GM18858 (cell line): ENCODE results near the gene PFDN2.
A peak's percentile ranks its signal among the peaks of the same experiment; 100 is the strongest.
"Not testable (repeated sequence)": the region's sequence is repeated elsewhere in the genome, so short reads cannot be mapped to it uniquely, and the experiment has no call there.

ENCODE experiments used
- ATAC-seq: cut with Tn5 transposase; IDR thresholded peaks from one replicate; pipeline ENCODE4 v1.9.1; 2021; ENCODE audit not compliant: unreplicated experiment

PFDN2 gene

DNA sequence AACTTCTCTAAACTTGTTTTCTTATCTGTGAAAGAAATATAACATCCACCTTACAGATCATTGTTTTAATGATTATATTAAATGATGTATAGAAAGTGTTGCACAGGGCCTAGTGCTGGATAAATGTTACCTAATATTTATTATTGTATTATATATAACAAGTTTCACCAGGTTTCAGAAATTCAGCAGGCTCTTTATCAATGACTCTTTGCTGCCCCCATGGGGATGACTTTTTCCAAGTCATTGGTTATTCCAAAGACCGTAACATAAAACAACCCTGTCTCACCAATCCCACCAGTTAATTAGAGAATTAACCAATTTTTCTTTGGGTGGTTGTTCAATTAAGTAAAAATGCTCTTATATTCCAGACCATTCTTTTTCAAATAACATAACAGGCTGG is 21.9 kb upstream of the PFDN2 start:
- no peak for ATAC-seq

DNA sequence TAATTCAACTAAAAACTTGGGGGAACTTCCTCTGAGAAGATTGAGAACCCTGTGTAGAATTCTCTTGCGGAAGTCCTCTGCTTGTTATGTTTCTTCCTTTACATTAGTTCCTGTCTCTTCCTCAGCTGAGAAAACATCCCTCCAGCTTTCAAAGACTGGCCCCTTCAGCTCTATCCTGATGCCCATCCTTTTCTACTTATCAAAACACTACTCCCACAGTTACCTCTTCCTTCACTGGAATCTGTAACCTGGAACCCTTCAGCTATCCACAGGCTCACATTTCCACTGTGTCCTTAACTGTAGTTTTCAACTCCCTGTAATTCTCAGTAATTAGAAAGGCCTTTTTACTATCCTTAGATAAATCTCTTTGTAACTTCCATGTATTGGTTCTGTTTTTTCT is 20.6 kb upstream of the PFDN2 start:
- no peak for ATAC-seq

DNA sequence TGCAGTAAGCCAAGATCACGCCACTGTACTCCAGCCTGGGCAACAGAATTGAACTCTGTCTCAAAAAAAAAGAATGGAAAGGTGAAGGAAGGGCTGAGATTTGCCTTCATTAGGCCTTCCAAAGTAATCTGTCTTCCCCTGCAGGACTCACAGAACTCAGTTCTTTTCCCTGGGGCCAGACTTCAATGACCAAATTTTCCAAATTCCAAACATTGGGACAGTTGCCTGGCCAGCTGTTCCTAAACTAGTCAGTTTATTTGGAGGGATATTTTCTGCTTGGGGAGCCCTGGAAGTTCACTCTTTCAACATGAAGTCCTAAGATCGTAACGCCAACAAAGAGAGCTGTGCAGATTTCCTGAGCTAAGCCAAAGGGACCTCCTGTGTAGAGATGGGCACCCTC is 20.0 kb upstream of the PFDN2 start:
- no peak for ATAC-seq

DNA sequence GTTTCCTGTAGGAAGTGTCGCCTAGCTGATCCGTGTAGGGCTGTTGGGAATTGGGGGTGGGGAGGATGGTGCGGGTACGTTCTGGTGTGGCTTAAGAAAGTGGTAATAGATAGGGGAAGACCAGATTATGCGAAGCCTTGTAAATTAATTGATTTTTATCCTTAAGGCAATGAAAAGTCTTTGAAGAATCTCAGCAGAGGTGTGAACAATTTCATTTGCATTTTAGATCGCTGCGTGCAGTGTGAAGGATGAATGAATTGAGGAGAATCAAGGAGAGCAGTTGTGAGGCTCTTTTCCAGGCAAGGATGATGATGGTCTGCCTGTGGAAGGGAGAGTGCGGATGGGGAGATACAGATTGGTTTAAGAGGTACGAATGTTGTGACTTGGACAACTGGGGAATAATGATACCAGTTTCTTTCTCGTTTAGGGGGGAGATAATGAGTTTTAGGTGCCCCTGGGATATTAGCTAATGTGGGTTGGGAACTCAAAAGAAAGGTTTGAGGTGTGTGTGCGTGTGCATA is 15.4 kb upstream of the PFDN2 start:
- no peak for ATAC-seq

DNA sequence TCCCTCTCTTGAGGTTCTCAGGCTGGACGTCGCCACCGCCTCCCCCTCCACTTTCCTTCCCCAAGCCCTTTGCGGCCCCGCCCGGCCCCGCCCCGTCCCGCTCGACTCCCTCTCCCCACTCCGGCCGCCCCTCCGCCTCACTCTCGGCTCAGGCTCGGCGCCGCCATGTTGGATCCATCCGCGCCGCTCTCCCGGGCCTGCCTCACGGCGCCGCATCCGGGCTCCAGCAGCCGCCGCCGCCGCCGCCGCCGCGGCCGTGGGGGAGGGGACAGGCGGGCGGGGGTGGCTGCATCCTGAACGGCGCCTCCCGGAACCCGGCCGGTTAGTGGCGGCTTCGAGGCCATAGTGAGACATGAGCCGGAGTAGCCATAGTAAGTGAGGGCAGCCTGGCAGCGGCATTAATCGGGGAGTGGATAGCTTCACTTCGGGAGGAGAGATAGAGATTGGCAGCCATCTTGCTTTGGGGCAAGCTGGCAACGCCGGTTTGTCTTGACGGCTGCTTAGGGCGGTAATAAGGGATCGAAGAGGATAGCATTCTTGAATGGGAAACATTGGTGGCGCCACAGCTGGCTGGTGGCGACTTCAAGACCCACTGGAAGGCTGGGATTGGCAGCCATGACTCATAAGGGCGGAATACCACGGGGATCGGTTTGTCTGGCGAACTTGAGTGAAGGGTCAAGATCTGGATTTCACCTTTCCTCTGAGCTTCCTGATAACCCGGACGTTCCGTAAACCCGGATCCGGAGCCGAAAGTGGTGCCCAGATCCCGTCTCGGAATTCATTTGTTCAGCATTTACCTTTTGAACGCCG is 14.8 kb upstream of the PFDN2 start, which contains the start of gene DEDD:
Gene DEDD, minus strand, starts transcription at position 258 of the 810 bp plus-strand sequence. CDS start 8,205 bp downstream, outside the sequence.
- ATAC-seq, result peak; percentile 88

DNA sequence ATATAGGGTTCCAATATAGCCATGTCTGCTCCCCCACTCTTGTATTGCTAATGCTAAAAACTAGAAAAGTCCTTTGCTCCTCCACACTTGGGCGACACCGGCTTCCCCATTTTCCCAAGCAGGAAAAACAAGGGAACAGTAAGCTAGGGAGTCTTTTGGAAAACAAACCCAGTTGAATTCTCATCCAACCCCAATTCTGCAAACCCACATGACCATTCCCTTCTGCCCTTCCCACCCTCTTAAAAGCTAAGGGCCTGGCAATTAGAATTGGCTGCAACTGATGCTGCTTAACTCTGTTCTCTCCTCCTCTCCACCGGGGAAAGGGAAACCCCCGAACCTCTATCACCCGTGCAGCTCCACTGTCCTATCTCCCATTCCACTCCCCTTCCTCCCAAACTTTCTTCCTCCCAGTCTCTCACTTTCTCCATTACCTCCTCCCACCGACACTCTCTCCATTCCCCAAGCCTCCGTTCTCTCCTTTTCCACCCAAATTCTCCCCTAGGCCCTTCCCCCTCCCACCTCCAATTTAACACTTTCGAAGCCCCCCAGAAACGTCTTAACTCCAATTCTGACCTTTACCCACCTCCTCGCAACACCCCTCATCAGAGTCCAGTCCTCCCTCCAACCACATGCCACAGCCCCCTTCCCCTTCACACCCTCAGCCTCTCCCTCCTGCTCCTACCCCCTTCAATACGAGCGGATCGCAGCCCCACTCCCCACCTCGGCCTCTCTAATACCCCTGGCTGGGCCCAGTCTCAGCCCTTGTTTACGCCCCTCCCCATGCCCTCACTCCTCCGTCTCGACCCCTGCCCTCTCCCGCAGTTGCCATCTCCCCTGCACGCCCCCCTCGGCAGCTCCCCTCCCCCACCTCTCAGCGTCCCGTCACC is 13.9 kb upstream of the PFDN2 start:
- ATAC-seq, result no peak

DNA sequence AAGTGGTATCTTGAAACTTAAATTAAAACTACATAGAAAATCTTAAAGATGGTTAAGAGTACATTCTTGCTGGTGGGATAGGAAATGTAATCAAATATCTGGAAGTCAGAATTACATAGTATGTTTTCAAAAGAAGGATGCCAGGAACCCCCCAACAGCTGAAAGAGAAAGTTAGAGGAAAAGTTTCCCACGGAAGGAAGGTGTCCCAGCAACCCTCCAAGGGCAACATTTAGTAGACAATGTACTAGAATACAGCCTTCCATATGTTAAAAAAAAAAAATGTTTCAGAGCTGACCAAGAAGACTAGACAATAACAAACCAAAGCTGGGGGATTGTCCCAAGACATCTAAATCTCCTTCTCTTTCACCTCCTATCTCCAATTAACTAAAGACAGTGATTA is 12.4 kb upstream of the PFDN2 start:
- ATAC-seq, result no peak

DNA sequence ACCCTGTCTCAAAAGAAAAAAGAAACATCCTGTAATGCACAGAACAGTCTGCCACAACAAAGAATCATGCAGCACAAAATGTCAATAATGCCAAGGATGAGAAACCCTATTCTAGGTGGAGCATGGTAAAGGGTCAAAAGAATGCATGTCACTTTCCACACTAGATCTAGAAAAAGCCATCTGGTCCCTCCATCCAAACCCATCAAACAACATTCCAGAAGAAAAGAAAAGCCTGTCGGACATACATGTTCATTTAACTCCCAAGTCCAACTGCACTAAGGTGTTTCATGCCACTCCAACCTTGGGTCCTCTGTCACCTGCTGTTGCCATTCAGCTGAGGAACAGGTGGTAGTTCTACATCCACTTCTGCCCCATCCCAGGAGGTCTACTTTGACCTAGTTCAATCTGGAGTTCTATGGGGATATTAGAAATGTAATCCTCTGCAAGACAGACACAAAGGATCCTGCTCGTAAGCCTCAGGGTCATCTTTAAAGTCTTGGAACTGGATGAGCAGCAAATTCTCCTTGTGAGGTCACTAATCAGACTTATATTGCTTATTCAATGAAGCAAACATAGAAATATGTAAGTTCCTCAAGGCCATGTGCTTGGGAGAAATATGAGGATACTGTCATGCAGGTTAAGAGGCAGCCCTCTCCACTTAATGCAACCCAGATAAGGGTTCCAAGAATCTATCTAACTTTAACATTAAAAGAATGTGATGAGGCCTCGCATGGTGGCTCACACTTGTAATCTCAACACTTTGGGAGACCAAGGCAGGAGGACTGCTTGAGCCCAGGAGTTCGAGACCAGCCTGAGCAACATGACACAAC is 11.0 kb upstream of the PFDN2 start:
- ATAC-seq, result no peak

DNA sequence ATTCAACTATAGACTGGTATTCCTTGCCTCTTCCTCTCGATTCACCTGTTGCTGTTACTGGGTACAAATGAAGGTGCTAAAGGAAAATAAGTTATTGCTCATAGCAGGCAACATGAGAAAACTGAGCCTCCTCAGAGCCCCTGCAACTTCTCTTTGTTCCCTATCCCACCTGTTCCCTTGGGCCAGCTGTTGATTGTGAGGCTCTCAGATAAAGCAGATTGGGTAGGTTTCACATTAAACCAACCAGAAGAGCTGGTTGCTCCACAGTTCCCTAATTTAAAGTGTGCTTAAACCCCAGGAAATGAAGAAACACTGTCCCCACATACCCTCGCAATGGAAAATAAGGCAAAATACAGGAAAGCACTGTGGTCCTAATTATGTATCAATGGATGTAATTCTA is 9.8 kb upstream of the PFDN2 start:
- no peak for ATAC-seq

DNA sequence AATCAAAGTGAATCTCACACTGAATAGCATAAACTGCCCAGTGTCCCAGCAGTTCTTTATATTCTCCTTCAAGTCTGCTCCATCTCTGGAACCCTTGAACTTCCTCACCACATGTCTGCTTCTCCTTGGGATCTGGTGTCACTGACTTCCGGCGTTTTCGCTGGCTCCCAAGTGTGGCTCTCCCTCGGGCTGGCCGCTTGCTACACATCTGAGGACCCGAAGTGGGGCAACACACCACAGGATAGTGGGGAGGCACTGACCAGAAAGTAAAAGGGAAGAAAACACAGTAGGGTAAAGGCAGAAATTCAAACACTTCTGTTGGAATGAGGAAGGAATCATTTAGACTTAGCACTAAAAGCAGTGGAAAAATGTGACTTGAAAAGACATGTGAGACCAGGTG is 5.1 kb upstream of the PFDN2 start:
- no peak for ATAC-seq

DNA sequence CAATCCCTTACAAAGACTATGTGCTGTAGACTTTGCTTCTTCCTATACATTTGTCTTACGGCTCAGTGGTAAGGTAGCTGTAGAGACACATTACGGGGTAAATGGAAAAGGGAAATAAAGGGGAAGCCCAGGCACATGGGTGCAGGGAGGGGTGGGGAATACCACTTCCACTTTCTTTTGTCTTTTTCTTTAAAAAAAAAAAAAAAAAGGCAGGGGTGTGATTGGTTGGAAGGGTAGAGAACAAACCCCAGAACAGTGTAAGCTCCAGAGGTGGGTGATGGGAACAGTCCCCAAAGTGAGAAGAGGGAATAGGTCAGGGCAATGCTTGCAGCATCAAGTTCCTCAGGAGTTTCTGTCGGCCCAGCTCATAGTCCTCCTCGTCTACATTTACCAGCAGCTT is 4.0 kb upstream of the PFDN2 start:
- ATAC-seq, result no peak

DNA sequence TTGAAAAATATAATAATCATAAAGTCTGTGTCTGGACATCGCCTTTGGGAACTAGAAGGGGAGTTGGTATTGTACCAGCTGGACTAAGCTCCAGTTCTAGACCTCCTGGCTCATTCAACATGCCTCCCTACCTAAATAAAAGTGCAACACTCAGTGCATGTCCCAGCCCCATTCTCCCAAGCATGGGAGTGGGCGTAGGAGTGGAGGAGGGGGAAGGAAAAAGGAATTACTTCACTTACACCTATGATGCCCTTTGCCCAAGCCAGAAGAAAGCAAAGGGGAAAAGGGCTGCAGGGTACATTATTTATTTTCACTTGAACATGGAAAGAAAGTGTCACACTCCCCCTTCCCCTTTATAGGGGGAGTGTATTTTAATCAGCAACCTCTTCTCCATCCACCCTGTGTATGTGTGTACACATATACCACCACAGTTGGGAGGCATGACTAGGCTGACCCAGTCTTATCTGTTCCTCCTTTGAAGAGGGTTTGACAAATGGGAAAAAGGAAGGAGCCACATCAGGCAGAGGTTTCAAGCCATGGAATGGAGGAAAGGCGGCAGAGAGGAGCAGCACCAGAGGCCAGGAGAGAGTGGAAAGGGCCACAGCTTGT is 3.3 kb upstream of the PFDN2 start:
- ATAC-seq, result no peak

DNA sequence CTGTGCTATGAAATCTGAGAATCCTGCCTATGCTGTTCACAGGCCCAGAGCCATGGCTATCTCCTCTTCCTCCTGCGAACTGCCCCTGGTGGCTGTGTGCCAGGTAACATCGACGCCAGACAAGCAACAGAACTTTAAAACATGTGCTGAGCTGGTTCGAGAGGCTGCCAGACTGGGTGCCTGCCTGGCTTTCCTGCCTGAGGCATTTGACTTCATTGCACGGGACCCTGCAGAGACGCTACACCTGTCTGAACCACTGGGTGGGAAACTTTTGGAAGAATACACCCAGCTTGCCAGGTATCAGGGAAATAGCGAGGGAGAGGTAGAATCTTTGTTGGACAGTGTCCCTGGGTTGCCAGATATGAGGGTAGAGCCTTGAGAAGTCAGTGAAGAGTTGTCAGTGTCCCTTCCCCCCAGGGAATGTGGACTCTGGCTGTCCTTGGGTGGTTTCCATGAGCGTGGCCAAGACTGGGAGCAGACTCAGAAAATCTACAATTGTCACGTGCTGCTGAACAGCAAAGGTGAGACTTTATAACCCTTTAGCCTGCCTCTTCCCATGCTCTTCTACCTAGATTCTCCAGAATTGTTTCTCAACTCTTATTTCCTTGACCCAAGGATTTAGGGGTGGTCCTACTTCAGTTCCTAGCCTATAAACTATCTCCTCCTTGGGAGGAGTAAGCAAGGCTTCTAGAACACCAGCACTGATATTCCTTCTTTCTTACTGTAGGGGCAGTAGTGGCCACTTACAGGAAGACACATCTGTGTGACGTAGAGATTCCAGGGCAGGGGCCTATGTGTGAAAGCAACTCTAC is 1.5 kb upstream of the PFDN2 start:
- peak; percentile 60 for ATAC-seq

DNA sequence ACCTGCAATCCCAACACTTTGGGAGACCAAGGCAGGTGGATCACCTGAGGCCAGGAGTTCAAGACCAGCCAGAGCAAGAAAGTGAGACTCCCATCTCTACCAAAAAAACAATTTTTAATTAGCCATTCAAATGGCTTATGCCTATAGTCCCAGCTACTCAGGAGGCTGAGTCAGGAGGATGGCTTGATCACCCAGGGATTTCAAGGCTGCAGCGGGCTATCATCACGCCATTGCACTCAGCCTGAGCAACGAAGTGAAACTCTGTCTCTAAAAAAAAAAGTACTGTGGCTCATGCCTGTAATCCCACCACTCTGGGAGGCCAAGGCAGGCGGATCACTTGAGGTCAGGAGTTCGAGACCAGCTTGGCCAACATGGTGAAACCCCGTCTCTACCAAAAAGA is 1.9 kb downstream of the PFDN2 start:
- ATAC-seq, result not testable (repeated sequence)

DNA sequence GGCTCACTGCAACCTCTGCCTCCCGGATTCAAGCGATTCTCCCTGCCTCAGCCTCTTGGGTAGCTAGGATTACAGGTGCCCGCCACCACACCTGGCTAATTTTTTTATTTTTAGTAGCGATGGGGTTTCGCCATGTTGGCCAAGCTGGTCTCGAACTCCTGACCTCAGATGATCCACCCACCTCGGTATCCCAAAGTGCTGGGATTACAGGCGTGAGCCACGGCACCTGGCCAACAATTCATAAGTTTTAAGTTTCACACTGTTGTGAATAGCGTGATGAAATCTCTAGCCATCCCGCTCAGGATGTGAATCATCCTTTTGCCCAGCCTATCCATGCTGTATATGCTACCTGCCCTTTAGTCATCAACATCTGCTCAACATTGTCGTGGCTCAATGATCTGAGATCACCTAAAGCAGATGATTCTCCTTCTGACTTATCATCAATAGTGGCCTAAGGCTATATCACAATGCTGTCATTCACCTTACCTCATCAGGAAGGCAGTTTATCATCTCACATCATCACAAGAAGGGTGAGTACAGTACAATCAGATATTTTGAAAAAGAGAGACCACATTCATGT is 2.6 kb downstream of the PFDN2 start:
- ATAC-seq, result no peak

DNA sequence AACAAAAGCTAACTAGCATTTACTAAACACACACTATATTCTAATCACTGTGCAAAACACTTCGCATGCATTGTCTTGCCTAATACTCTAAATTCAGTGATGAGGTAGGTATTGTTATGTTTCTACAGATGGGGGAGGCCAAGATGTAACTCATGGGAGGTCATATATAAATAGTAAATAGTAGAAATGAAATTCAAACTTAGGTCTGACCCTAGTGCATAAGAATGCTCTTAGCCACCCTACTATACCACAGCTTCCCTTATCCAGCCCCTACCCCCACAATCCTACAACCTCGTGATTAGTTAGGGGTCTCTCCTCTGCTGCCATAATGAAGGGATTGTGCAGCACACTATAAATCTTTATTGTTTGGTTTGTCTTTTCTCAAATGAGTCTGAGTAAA is 3.3 kb downstream of the PFDN2 start:
- no peak for ATAC-seq

DNA sequence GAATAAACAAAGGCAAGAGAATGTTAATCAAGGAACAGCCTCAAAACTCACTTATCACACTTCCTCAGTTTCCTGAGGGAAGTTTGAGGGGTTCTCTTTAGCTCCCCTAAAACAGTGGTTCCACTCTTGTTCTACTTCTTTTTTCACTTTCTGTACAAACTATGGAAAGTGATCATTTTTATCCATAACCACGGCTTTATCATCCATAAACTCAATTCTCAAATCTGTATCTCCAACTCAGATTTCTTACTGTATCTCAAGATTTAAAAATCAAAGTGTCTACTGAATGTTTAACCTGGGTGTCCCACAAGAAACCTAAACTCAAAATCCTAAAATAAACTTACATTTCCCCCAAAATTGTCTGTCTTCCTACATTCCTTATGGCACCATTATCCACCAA is 3.9 kb downstream of the PFDN2 start:
- no peak for ATAC-seq

DNA sequence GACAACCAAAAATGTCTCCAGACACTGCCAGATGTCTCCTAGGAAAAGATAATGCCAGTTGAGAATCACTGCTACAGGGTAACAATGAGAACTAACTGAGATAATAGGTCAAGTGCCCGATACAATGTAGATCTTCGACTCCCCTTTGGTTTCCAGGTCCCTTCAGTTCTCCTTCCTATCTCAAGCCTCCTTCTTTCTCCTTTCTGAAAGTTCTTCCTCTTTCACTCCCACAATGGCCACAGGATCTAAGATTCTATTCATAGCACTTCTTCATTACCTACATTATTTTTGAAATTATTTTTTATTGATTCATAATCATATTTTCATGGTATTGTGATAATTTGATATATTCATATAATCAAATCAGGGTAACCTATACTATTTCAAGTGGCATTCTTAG is 6.3 kb downstream of the PFDN2 start:
- ATAC-seq, result no peak

DNA sequence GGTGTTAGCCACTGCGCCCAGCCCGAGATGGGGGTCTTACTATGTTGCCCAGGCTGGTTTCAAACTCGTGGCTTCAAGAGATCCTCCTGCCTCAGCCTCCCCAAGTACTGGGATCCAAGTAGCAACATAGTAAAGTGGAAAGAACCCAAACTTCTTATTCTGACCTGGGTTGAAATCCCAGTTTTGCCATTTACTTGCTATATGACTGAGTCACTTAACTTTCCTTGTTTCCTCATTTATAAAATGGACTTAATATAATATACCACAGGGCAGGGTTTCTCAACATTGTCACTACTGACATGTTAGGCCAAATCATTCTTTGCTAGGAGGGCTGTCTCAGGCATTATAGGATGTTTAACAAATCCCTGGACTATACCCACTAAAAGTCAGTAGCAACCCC is 6.7 kb downstream of the PFDN2 start:
- no peak for ATAC-seq
